Mesothelial cell of epicardium (in vitro differentiated cells): Measurements from ENCODE around the gene MATR3. TPM values are rescaled to one million over a fixed set of nuclear protein-coding genes. Genes with fewer than 3 reads are reported as not detected.

Experiments
- DNase-seq, 2 experiments: peaks; one replicate each; pipeline ENCODE4 v3.0.0; 2021; ENCODE audit warnings: low spot score in 2 of 2; ENCODE audit not compliant: unreplicated experiment in 2 of 2
- H3K27ac Mint-ChIP-seq: 2 replicates; pipeline ENCODE4 v1.8.0; 2021; ENCODE audit warnings: mixed read lengths
- H3K27me3 Mint-ChIP-seq: 2 replicates; pipeline ENCODE4 v1.8.0; 2021; ENCODE audit warnings: low read depth, mixed read lengths
- H3K36me3 Mint-ChIP-seq: 2 replicates; pipeline ENCODE4 v1.8.0; 2021; ENCODE audit warnings: mixed read lengths
- H3K4me1 Mint-ChIP-seq: 2 replicates; pipeline ENCODE4 v1.8.0; 2021; ENCODE audit warnings: mixed read lengths
- H3K4me3 Mint-ChIP-seq: 2 replicates; pipeline ENCODE4 v1.8.0; 2021; ENCODE audit warnings: mild to moderate bottlenecking, moderate library complexity, mixed read lengths
- H3K9me3 Mint-ChIP-seq: 2 replicates; pipeline ENCODE4 v1.8.0; 2021; ENCODE audit warnings: mixed read lengths
- total RNA-seq: library from RNA; stranded (reverse); gene quantifications from 3 replicates; pipeline ENCODE4 v1.2.1, GENCODE V29; 2021
- TF ChIP-seq, protein P1 (sequence below): fragments of 200-600 bp; sonication (generic); IDR thresholded peaks from one replicate; pipeline ENCODE4 v1.5.0; 2021; ENCODE audit warnings: antibody characterized with exemption; ENCODE audit not compliant: unreplicated experiment

Gene MATR3
- total RNA-seq, 1 donor from 2014 or later = 318 TPM

DNA sequence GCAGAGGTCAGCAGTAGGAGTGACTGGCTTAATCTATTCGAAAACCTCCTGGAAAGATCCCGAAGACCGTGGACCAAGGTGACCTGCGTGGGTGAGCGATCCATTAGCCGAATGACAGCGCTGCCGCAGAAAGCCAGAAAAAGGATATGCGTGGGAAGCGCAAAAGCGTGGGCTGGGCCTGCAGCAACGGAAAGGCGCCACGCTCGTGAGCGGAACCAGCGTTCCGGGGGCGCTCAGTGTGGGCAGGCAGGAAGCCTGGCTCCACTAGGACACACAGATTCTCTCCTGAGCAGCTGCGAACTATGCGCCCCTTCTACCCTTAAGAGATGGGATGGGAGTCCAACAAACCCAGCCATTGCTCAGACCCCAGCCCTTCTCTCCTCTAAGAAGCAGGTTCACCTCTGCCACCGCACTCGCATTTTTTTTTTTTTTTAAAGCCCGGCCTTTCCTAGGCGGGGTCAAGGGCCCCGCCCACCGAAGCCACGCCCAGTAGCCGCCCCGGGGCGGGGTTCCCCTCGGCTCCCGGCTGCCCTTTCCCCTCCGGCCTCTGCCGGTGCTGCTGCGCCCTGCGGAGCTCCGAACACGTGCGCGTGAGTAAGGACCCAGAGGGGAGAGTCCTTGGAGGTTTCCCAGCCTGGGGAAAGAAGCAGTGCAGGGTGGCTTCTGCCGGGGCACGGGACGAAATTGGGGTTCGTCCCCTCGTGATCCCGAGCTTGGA, 19.8 kb upstream of the MATR3 start:
- H3K27me3 Mint-ChIP-seq = no peaks in the 10 kb centered on the region
- H3K4me3 Mint-ChIP-seq = peak overlapping the region; percentile 68

DNA sequence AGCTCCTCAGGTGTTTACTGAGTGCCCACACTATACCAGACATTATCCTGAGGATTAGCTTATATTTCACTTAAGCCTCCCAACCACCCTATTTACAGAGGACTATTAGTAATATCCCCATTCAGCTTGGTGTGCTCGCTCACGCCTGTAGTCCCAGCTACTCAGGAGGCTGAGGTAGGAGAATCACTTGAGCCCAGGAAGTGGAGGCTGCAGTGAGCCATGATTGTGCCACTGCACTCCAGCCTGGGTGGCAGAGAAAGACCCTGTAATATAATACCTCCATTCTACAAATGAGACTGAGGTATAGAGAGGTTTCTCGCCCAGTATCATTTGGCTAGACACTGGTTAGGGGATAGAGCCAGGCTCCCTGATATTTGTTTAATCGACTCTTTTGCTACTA, 18.0 kb upstream of the MATR3 start:
- no peaks in the 10 kb centered on the region for H3K9me3 Mint-ChIP-seq
- peak overlapping the region; percentile 22 for H3K4me3 Mint-ChIP-seq
- no peaks in the 10 kb centered on the region for H3K27me3 Mint-ChIP-seq
- H3K27ac Mint-ChIP-seq = peak overlapping the region; percentile 15
- H3K36me3 Mint-ChIP-seq = no peaks in the 10 kb centered on the region
- TF ChIP-seq, protein P1, sequence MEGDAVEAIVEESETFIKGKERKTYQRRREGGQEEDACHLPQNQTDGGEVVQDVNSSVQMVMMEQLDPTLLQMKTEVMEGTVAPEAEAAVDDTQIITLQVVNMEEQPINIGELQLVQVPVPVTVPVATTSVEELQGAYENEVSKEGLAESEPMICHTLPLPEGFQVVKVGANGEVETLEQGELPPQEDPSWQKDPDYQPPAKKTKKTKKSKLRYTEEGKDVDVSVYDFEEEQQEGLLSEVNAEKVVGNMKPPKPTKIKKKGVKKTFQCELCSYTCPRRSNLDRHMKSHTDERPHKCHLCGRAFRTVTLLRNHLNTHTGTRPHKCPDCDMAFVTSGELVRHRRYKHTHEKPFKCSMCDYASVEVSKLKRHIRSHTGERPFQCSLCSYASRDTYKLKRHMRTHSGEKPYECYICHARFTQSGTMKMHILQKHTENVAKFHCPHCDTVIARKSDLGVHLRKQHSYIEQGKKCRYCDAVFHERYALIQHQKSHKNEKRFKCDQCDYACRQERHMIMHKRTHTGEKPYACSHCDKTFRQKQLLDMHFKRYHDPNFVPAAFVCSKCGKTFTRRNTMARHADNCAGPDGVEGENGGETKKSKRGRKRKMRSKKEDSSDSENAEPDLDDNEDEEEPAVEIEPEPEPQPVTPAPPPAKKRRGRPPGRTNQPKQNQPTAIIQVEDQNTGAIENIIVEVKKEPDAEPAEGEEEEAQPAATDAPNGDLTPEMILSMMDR = no peak
- H3K4me1 Mint-ChIP-seq = peaks cover 36% of the 10 kb centered on the region
- no peak for DNase-seq

More for the DNA sequence above, 19.8 kb upstream of the MATR3 start:
- Mint-ChIP-seq H3K36me3 (no peaks in the 10 kb centered on the region), H3K27ac (peak overlapping the region; percentile 16), H3K9me3 (no peaks in the 10 kb centered on the region), H3K4me1 (peaks cover 36% of the 10 kb centered on the region)
- peak; percentile 44 to 50 for DNase-seq
- TF ChIP-seq, protein P1 = no peak

DNA sequence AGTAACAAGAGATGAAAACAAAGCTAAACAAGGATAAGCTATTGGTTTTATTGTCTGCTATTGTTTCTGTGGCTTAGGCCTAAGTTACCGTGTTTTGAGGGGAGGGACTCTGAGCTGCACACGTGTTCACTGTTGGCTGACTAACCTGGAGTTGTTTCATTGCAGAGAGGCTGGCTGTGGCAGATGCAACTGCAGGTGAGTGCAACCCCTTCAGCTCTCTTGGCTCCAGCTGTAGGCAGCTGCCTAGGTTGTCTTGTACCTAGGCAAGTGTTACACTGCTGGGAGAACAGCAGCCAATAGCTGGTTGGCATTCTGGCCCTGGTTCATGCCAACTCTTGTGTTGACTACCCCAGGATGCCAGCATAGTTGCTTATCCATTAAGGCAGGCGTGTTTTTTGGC, 17.6 kb upstream of the MATR3 start:
- DNase-seq = no peak
- no peaks in the 10 kb centered on the region for H3K9me3 Mint-ChIP-seq
- TF ChIP-seq, protein P1 = no peak
- H3K4me1 Mint-ChIP-seq = peaks cover 36% of the 10 kb centered on the region
- H3K27ac Mint-ChIP-seq = peak overlapping the region; percentile 24
- H3K27me3 Mint-ChIP-seq = no peaks in the 10 kb centered on the region
- no peaks in the 10 kb centered on the region for H3K36me3 Mint-ChIP-seq
- H3K4me3 Mint-ChIP-seq = no peak overlapping the region

DNA sequence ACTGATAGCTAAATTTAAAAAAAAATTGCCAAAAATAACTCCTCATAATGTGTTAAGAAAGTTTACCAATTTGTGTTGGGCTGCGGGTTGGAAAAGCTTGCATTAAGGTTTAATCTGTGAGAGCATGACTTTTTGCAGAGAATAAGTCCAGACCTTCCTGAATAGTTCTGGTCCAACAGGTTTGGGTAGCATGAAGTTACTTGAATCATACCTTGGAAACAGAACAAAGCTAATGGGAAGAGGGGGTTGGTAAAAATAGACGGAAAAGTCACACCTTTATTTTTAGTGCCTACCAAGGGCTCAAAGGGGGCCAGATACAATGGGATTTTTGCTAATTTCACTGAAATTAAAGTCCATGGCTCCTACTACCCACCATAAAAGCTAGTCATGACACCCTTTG, 17.1 kb upstream of the MATR3 start:
- no peak for DNase-seq
- no peaks in the 10 kb centered on the region for H3K27me3 Mint-ChIP-seq
- TF ChIP-seq, protein P1 = no peak
- no peaks in the 10 kb centered on the region for H3K36me3 Mint-ChIP-seq
- H3K4me1 Mint-ChIP-seq = peaks cover 36% of the 10 kb centered on the region
- H3K4me3 Mint-ChIP-seq = no peak overlapping the region
- H3K9me3 Mint-ChIP-seq = no peaks in the 10 kb centered on the region
- H3K27ac Mint-ChIP-seq = no peak overlapping the region

DNA sequence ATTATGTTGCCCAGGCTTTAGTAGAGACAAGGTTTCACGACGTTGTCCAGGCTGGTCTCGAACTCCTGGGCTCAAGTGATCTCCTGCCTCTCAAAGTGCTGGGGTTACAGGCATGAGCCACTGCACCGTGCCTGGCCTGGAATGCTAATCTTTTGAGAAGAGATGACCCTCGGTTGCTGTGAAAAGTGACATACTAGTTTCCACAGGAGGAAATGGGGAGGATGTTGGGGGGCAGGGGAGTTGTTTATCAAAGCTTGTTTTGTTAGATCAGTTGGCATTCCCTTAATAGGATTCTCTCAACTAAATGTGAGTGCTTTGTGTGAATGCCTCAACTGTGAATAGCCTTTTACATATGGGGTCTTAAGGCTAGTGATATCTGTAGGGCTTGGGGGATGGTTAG, 16.4 kb upstream of the MATR3 start:
- H3K4me1 Mint-ChIP-seq = peaks cover 36% of the 10 kb centered on the region
- H3K27me3 Mint-ChIP-seq = no peaks in the 10 kb centered on the region

More for the DNA sequence above, 16.4 kb upstream of the MATR3 start:
- H3K9me3 Mint-ChIP-seq = no peaks in the 10 kb centered on the region
- TF ChIP-seq, protein P1 = no peak
- no peak overlapping the region for H3K4me3 Mint-ChIP-seq
- no peaks in the 10 kb centered on the region for H3K36me3 Mint-ChIP-seq
- no peak for DNase-seq
- H3K27ac Mint-ChIP-seq = no peak overlapping the region
